GM21529 (cell line): ENCODE measurements around the gene JAZF1.

ENCODE experiments used
- ATAC-seq: cut with Tn5 transposase; IDR thresholded peaks from one replicate; pipeline ENCODE4 v1.9.1; 2021; ENCODE audit not compliant: unreplicated experiment

JAZF1 gene

GRCh38 chr7:28140979-28141378 lies 39.6 kb downstream of the JAZF1 start:
- no peak for ATAC-seq

GRCh38 chr7:28138837-28139236 lies 41.8 kb downstream of the JAZF1 start:
- no peak for ATAC-seq

GRCh38 chr7:28137463-28137862 lies 43.1 kb downstream of the JAZF1 start:
- ATAC-seq, result no peak

GRCh38 chr7:28136885-28137284 lies 43.7 kb downstream of the JAZF1 start:
- no peak for ATAC-seq

GRCh38 chr7:28136420-28136819 lies 44.2 kb downstream of the JAZF1 start:
- ATAC-seq, result no peak

- ATAC-seq, result no peak
Measured at GRCh38 chr7:28135760-28136159, 44.8 kb downstream of the JAZF1 start.

GRCh38 chr7:28135315-28135714 lies 45.3 kb downstream of the JAZF1 start:
- ATAC-seq, result no peak

GRCh38 chr7:28133872-28134271 lies 46.7 kb downstream of the JAZF1 start:
- no peak for ATAC-seq

GRCh38 chr7:28132959-28133870 lies 47.4 kb downstream of the JAZF1 start:
- ATAC-seq, result no peak

GRCh38 chr7:28130277-28130676 lies 50.3 kb downstream of the JAZF1 start:
- no peak for ATAC-seq

- ATAC-seq, result no peak
Measured at GRCh38 chr7:28128608-28129007, 52.0 kb downstream of the JAZF1 start.

GRCh38 chr7:28126410-28127041 lies 54.1 kb downstream of the JAZF1 start:
- no peak for ATAC-seq

GRCh38 chr7:28125431-28126409 lies 54.9 kb downstream of the JAZF1 start:
- ATAC-seq, result no peak

GRCh38 chr7:28124413-28124812 lies 56.2 kb downstream of the JAZF1 start:
- no peak for ATAC-seq

- ATAC-seq, result no peak
Measured at GRCh38 chr7:28123752-28124151, 56.8 kb downstream of the JAZF1 start.

GRCh38 chr7:28121496-28121895 lies 59.1 kb downstream of the JAZF1 start:
- ATAC-seq, result no peak

GRCh38 chr7:28116041-28116440 lies 64.6 kb downstream of the JAZF1 start:
- ATAC-seq, result no peak

- ATAC-seq, result no peak
Measured at GRCh38 chr7:28115261-28115660, 65.3 kb downstream of the JAZF1 start.

- ATAC-seq, result no peak
Measured at GRCh38 chr7:28114056-28114455, 66.5 kb downstream of the JAZF1 start.

- ATAC-seq, result no peak
Measured at GRCh38 chr7:28112883-28113540, 67.6 kb downstream of the JAZF1 start.

- ATAC-seq, result no peak
Measured at GRCh38 chr7:28112467-28112866, 68.1 kb downstream of the JAZF1 start.
